WERI-Rb-1 (cell line): ENCODE data around the gene CDC25A.
"Not testable (repeated sequence)": the region's sequence is repeated elsewhere in the genome, so short reads cannot be mapped to it uniquely, and the experiment has no call there.

ENCODE experiments used
- DNase-seq: peaks from one replicate; pipeline ENCODE4 v3.0.0-alpha.2; 2020
- H3K27ac ChIP-seq: fragments of 250-450 bp; sonication (Bioruptor Pico); 2 replicates; pipeline ENCODE4 v1.5.1; 2020; ENCODE audit warnings: mild to moderate bottlenecking, moderate library complexity
- H3K27me3 ChIP-seq: fragments of 250-450 bp; sonication (Bioruptor Pico); 2 replicates; pipeline ENCODE4 v1.5.1; 2021; ENCODE audit warnings: mild to moderate bottlenecking, low read depth, moderate library complexity; ENCODE audit not compliant: insufficient read depth, severe bottlenecking
- H3K36me3 ChIP-seq: fragments of 250-450 bp; sonication (Bioruptor Pico); 2 replicates; pipeline ENCODE4 v1.5.1; 2020; ENCODE audit warnings: mild to moderate bottlenecking, moderate library complexity
- H3K4me3 ChIP-seq: 2 replicates; pipeline ENCODE4 v1.5.1; 2011; ENCODE audit warnings: low read depth, mild to moderate bottlenecking, control low read depth, low read length
- H3K9me3 ChIP-seq: fragments of 250-450 bp; sonication (Bioruptor Pico); 2 replicates; pipeline ENCODE4 v1.5.1; 2021; ENCODE audit warnings: mild to moderate bottlenecking, moderate library complexity; ENCODE audit not compliant: severe bottlenecking
- TF ChIP-seq, protein P1 (sequence below): IDR thresholded peaks from 2 replicates; pipeline ENCODE4 v1.5.1; 2011; ENCODE audit warnings: low read depth, mild to moderate bottlenecking, control low read depth, inconsistent platforms, low read length

The CDC25A gene

DNA sequence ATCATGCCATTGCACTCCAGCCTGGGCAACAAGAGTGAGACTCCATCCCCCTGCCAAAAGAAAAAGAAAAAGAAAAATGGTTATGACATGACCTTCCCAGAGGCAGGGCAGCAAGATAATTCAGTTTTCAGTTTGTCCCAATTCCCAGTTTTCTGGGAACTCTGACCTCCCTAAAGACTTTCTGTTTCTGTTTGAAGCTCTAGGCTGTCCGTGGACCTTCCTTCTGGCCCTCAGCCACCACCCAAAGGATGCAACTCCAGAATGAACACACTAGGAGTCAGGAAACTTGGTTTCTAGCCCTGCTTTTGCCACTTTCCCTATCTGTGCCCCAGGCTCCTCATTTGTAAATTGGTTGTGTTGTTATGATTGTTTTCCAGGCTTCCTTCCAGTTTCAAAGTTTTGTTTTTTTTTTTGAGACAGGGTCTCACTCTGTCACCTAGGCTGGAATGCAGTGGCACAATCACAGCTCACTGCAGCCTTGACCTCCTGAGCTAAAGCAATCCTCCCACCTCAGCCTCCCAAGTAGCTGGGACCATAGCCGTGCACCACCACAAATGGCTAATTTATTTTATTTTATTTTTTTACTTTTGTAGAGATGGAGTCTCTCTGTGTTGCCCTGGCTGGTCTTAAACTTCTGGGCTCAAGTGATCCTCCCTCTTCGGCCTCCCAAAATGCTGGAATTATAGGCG is 68.6 kb downstream of the CDC25A start:
- H3K27me3 ChIP-seq, result no peaks in the 10 kb centered on the region
- H3K27ac ChIP-seq, result no peak overlapping the region
- H3K9me3 ChIP-seq, result no peaks in the 10 kb centered on the region
- H3K4me3 ChIP-seq, result no peak overlapping the region
- TF ChIP-seq, protein P1, sequence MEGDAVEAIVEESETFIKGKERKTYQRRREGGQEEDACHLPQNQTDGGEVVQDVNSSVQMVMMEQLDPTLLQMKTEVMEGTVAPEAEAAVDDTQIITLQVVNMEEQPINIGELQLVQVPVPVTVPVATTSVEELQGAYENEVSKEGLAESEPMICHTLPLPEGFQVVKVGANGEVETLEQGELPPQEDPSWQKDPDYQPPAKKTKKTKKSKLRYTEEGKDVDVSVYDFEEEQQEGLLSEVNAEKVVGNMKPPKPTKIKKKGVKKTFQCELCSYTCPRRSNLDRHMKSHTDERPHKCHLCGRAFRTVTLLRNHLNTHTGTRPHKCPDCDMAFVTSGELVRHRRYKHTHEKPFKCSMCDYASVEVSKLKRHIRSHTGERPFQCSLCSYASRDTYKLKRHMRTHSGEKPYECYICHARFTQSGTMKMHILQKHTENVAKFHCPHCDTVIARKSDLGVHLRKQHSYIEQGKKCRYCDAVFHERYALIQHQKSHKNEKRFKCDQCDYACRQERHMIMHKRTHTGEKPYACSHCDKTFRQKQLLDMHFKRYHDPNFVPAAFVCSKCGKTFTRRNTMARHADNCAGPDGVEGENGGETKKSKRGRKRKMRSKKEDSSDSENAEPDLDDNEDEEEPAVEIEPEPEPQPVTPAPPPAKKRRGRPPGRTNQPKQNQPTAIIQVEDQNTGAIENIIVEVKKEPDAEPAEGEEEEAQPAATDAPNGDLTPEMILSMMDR, result no peak
- no peaks in the 10 kb centered on the region for H3K36me3 ChIP-seq
- DNase-seq, result no peak

DNA sequence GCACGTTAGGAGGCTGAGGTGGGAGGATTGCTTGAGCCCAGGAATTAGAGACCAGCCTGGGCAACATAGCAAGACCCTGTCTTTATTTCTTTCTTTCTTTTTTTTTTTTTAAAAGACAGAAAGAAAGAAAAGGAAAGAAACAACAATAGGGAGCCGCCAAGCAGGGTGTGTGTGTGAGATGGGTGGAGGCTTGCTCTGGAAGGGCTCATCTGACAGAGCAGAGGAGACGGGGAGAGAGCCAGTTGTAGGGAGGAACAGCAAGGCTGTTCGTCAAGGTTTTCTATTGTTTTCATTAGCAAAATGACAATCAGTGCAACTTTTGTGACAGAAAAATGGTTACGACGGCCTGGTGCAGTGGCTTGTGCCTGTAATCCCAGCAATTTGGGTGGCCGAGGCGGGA is 69.3 kb downstream of the CDC25A start:
- TF ChIP-seq, protein P1, result no peak
- DNase-seq, result no peak
- H3K9me3 ChIP-seq, result no peaks in the 10 kb centered on the region
- H3K27me3 ChIP-seq, result no peaks in the 10 kb centered on the region
- H3K27ac ChIP-seq, result no peak overlapping the region
- H3K36me3 ChIP-seq, result no peaks in the 10 kb centered on the region
- H3K4me3 ChIP-seq, result no peak overlapping the region

DNA sequence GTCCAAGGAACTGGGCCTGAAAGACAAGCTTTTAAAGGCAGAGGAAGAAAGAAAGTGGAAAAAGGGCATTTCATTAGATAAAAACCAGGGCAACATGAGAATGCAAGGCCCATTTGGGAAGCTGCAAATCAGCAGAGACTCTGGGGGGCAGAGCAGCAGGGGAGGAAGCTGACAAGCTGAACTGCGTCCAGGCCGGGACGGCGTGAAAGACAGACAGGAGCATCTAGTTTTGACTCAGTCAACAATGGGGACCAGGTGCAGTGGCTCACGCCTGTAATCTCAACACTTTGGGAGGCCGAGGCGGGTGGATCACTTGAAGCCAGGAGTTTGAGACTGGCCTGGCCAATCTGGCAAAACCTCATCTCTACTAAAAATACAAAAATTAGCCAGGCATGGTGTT is 69.9 kb downstream of the CDC25A start:
- Histone ChIP-seq H3K9me3 (no peaks in the 10 kb centered on the region), H3K27me3 (no peaks in the 10 kb centered on the region), H3K4me3 (no peak overlapping the region), H3K27ac (no peak overlapping the region), H3K36me3 (no peaks in the 10 kb centered on the region)
- DNase-seq, result no peak
- TF ChIP-seq, protein P1, result no peak

DNA sequence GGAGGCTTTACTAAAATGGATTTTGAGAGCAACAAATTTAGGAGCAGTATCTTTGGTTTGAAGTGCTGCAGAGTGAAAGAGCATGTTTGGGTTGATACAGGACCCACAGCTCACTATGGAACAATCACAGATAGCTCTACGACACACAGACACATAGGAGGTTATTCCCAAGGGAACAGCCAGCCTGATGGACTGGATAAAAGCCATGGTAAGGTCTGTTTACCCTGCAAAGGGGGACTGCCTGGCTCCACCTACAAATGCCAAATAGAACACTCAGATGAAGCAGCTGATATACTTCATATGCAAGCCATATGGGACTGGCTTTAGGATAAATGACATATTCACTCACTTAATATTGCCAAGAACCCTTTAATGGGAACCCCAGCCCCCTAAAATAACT is 75.4 kb downstream of the CDC25A start:
- Histone ChIP-seq H3K27me3 (no peaks in the 10 kb centered on the region), H3K9me3 (peaks cover 3% of the 10 kb centered on the region), H3K4me3 (no peak overlapping the region), H3K36me3 (no peaks in the 10 kb centered on the region), H3K27ac (no peak overlapping the region)
- TF ChIP-seq, protein P1, result no peak
- no peak for DNase-seq

DNA sequence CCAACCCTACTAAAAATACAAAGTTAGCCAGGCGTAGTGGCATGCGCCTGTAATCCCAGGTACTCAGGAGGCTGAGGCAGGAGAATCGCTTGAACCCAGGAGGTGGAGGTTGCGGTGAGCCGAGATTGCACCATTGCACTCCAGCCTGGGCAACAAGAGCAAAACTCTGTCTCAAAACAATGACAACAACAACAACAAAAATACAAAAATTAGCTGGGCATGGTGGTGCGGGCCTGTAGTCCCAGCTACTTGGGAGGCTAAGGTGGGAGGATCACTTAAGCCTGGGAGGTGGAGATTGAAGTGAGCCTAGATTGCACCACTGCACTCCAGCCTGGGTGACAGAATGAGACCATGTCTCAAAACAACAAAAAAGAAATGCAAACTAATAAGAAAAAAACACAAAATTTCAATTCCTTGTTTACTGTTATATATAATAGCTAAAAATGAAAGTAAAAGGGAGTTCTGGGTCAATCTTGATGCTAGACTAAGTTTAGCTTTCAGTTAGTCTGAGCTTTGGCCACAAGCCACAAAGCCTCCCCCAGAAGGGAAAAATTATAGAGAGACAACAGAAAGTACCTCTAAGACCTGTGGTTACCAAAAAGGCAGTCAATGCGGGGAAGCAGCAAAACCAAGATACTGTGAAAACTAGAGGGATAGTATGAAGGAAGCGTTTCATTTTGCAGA is 76.0 kb downstream of the CDC25A start:
- H3K4me3 ChIP-seq, H3K36me3 ChIP-seq, DNase-seq, H3K9me3 ChIP-seq, H3K27me3 ChIP-seq, H3K27ac ChIP-seq: not testable (repeated sequence)

DNA sequence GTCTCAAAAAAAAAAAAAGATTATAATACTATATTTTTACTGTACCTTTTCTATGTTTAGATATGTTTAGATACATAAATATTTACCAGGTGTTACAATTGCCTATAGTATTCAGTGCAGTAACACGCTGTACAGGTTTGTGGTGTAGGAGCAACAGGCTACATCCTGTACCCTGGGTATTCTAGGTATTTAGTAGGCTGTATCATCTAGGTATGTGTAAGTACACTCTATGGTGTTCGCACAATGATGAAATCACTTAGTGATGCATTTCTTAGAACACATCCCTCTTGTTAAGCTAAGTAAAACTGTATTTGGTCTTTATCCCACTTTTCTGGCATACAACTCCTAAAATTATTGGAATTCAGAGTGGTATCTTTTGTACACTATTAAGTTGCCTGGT is 77.8 kb downstream of the CDC25A start:
- Histone ChIP-seq H3K27me3 (no peaks in the 10 kb centered on the region), H3K4me3 (no peak overlapping the region), H3K9me3 (peaks cover 3% of the 10 kb centered on the region), H3K36me3 (no peaks in the 10 kb centered on the region), H3K27ac (no peak overlapping the region)
- TF ChIP-seq, protein P1, result no peak
- no peak for DNase-seq
